GM10266 (cell line): Measurements from ENCODE around the gene FFAR1.

Experiments used
- DNase-seq: peaks from one replicate; pipeline ENCODE4 v3.0.0; 2012; ENCODE audit errors: extremely low spot score
- TF ChIP-seq, protein P1 (sequence below): IDR thresholded peaks from 2 replicates; pipeline ENCODE4 v1.5.1; 2012; ENCODE audit warnings: mild to moderate bottlenecking, low read depth; ENCODE audit not compliant: control insufficient read depth, insufficient read depth; ENCODE audit errors: missing control alignments

FFAR1 gene

DNA sequence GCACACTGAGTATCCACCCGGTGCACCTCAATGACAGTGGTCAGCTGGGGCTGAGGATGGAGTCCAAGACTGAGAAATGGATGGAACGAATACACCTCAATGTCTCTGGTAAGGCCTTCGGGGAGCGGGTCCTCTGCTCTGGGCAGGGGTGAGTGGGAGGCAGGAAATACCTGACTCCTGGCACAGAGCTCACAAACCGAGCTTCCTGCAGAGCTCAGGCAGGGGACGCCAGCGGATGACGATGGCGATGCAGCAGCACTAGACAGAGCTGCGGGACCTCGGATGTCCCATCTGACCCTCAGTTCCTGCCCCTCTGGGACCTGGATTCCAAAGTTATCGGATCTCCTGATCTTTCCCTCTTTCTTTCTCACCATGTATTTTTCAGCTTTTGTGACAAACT lies 14.9 kb upstream of the FFAR1 start:
- no peak for DNase-seq
- TF ChIP-seq, protein P1, sequence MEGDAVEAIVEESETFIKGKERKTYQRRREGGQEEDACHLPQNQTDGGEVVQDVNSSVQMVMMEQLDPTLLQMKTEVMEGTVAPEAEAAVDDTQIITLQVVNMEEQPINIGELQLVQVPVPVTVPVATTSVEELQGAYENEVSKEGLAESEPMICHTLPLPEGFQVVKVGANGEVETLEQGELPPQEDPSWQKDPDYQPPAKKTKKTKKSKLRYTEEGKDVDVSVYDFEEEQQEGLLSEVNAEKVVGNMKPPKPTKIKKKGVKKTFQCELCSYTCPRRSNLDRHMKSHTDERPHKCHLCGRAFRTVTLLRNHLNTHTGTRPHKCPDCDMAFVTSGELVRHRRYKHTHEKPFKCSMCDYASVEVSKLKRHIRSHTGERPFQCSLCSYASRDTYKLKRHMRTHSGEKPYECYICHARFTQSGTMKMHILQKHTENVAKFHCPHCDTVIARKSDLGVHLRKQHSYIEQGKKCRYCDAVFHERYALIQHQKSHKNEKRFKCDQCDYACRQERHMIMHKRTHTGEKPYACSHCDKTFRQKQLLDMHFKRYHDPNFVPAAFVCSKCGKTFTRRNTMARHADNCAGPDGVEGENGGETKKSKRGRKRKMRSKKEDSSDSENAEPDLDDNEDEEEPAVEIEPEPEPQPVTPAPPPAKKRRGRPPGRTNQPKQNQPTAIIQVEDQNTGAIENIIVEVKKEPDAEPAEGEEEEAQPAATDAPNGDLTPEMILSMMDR = peak; percentile 33

DNA sequence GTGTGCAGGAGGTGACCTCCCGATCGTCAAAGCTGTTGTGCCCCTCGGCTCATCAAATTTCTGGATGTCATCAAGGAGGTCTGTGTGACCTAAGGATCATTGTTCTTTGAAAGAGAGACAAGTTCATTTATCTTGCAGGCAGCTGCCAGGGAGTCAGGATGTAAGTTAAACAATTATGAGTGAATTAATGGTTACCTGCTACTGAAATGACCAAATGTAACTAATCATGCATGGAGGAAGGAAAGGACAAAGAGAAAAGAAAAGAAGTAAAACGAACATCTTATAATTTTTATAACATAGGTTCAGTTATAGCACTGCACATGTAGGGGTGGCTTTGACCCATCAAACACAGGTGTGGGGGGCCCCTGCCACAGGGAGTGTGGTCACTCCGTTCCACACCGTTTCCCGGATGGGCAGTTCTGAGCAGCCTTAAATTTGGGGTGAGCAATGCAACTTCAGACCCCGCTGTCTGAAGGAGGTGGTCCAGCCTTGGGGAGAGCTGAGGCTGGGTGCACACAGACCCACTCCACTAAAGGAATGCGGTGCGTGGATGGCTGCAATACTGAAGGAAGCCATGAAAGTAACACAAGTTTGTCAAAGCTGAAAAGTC lies 13.5 kb upstream of the FFAR1 start:
- DNase-seq = no peak
- TF ChIP-seq, protein P1 = no peak

DNA sequence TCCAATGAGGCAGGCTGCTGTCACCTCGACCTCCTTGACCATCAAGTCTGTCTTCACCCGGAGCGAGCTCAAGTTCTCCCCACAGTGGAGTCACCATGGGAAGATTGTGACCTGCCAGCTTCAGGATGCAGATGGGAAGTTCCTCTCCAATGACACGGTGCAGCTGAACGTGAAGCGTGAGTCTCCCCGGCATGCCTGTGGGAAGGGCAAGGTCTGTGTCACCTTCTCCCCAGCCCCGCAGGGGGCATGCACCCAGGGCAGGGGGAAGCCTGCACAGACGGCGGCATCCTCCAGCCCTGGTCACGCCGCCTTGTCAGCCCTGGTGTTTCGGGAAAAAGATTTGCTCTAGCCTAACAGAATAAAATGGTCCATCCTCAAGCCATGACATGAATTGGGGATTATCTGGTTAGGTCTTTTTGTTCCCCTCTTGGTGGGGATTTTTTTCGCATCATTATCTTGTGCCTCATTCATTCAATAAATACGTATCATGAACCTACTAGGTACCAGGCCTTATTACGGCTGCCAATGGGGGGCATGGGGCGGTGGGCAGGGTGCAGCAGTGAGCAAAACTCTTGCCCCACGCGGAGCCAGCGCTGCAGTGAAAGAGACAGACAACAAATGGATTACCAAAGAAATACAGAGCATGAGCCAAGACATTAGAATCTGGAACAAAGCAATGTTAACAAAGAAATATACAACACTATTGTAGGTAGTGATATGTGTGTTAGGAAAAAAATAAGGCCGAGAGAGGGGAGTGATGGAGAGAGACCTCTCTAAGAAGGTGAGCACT lies 11.3 kb upstream of the FFAR1 start:
- no peak for DNase-seq
- TF ChIP-seq, protein P1 = no peak

DNA sequence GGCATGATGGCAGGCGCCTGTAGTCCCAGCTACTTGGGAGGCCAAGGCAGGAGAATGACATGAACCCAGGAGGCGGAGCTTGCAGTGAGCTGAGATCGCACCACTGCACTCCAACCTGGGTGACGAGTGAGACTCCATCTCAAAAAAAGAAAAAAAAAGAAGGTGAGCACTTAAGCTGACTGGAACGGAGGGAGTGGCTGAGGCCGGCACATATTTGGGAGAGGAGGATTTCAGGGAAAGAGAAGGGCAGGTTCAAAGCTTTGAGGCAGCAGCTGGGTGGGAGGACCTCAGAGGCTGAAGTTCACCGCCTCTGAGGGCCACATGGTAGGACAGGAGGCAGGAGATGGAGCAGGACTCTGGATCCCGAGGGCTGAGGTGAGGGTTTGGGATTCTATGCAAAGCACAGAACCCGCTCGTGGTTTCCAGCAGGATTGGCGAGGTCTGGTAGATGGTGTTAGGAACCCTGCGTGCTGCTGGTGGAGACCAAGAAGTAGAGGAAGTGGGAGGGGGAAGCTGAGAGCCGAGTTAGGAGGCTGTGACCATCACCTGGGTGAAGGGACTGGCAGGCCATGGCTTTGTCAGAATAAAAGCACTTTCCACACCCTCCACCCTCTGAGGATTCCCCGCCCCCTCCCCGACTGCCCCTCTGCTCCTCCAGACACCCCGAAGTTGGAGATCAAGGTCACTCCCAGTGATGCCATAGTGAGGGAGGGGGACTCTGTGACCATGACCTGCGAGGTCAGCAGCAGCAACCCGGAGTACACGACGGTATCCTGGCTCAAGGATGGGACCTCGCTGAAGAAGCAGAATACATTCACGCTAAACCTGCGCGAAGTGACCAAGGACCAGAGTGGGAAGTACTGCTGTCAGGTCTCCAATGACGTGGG lies 10.4 kb upstream of the FFAR1 start:
- DNase-seq = no peak
- TF ChIP-seq, protein P1 = no peak

DNA sequence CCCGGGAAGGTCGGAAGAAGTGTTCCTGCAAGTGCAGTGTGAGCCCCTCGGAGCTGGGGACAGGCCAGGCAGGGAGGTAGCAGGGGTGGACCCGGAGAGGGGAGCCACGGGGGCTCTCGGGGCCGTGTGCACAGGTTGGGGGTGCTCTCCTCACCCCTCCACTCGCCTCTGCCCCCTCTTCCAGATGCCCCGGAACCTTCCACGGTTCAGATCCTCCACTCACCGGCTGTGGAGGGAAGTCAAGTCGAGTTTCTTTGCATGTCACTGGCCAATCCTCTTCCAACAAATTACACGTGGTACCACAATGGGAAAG lies 9.8 kb upstream of the FFAR1 start:
- TF ChIP-seq, protein P1 = no peak
- no peak for DNase-seq

DNA sequence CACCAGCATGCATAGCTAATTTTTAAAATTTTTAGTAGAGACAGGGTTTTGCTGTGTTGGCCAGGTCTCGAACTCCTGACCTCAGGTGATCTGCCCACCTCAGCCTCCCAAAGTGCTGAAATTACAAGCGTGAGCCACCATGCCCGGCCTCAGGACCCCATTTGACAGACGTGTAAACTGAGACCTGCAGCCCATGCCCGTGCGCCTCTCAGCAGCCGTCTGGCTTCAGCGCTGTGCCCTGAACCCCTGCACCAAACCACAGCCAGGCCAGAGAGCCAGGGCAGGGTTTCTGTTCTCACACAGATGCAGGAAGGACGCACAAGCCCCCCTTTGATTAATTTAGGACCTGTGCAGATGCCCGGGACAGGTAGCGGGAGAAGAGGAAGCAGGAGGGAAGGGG lies 7.3 kb upstream of the FFAR1 start:
- no peak for DNase-seq
- TF ChIP-seq, protein P1 = no peak
